ENCODE results near the gene UCK2. TPM values are rescaled to one million over a fixed set of nuclear protein-coding genes. Genes with fewer than 3 reads are reported as not detected.

UCK2 gene
- total and polyA plus RNA-seq, 2 of the 8 experiments (the other 6 are each of a cell fraction or from before 2014, with no cell fraction given), result 103 to 109 TPM

- TF ChIP-seq TAF7 (optimal IDR thresholded peaks at IDR 0.05; ENCODE audit: borderline replicate concordance, low read depth, low read length), result peak; percentile 74
- TF ChIP-seq POLR2AphosphoS5 (IDR thresholded peaks at IDR 0.05; ENCODE audit: low read depth, low read length), result peak; percentile 85
- TF ChIP-seq GTF2F1 (IDR thresholded peaks at IDR 0.05; ENCODE audit: borderline replicate concordance, low read depth, low read length), result no peak
- TF ChIP-seq YY1 (IDR thresholded peaks at IDR 0.05; ENCODE audit: low read depth, low read length), result peak; percentile 88
- TF ChIP-seq CHD2 (IDR thresholded peaks at IDR 0.05; ENCODE audit: low read length), result peak; percentile 58; the same call in 1 of the 2 replicates
- TF ChIP-seq CHD1 (IDR thresholded peaks at IDR 0.05; ENCODE audit: low read depth, low read length), result no peak
- TF ChIP-seq E2F6 (IDR thresholded peaks at IDR 0.05), result peak; percentile 61
These were observed 1.4 kb downstream of the UCK2 start (continued) for GRCh38 chr1:165828669-165829329.

All from H1 (cell line).